Skeletal muscle tissue (tissue), 4 donors: ENCODE results near the gene MARCHF3. TPM values are rescaled to one million over a fixed set of nuclear protein-coding genes. Genes with fewer than 3 reads are reported as not detected.

ENCODE experiments used
- H3K27ac ChIP-seq: one replicate; pipeline ENCODE4 v1.7.0; 2013; ENCODE audit warnings: mild to moderate bottlenecking, low read depth, low read length, inconsistent platforms
- H3K27me3 ChIP-seq, 3 donors: one replicate each; pipeline ENCODE4 v1.7.0; 2013; ENCODE audit warnings: low read length in 3 of 3; ENCODE audit not compliant: control insufficient read depth in 3 of 3, insufficient read depth in 3 of 3
- H3K36me3 ChIP-seq, 3 donors: one replicate each; pipeline ENCODE4 v1.7.0; 2013; ENCODE audit warnings: low read length in 3 of 3; ENCODE audit not compliant: control insufficient read depth in 3 of 3, insufficient read depth in 3 of 3
- H3K4me1 ChIP-seq, 3 donors: one replicate each; pipeline ENCODE4 v1.7.0; 2013; ENCODE audit warnings: low read length in 3 of 3, mild to moderate bottlenecking in 3 of 3; ENCODE audit not compliant: control insufficient read depth in 3 of 3, insufficient read depth in 3 of 3
- H3K4me3 ChIP-seq, 3 donors: one replicate each; pipeline ENCODE4 v1.7.0; 2013; ENCODE audit warnings: low read length in 3 of 3
- H3K9ac ChIP-seq, 3 donors: one replicate each; pipeline ENCODE4 v1.7.0; 2013; ENCODE audit warnings: low read length in 3 of 3, mild to moderate bottlenecking in 3 of 3, moderate library complexity in 2 of 3, low read depth in 1 of 3
- H3K9me3 ChIP-seq, 3 donors: one replicate each; pipeline ENCODE4 v1.7.0; 2013; ENCODE audit warnings: low read length in 3 of 3; ENCODE audit not compliant: control insufficient read depth in 3 of 3
- total RNA-seq: library from RNA; depleted of rRNA; stranded (reverse); fragments of >200 nt; gene quantifications from one replicate; pipeline ENCODE4 v1.2.3, GENCODE V29; 2014
- donor health status: Osteomylitis.

MARCHF3 gene
- total RNA-seq = 18.8 TPM

GRCh38 chr5:127030259-127031146 lies at the start of gene MARCHF3:
Gene MARCHF3 (minus strand): TSS chr5:127030558. CDS start chr5:126918171, 112,387 bp downstream.
- no peaks in the 10 kb centered on the region for H3K27me3 ChIP-seq
- H3K4me3 ChIP-seq = peak within 1 kb of the TSS; percentile 87 to 96 (median 95)
- H3K9ac ChIP-seq = peak within 1 kb of the TSS; percentile 92 to 98 (median 94)
- H3K27ac ChIP-seq = peak within 1 kb of the TSS; percentile 95
- no peaks in the 10 kb centered on the region for H3K9me3 ChIP-seq
- no peaks in the 10 kb centered on the region for H3K36me3 ChIP-seq
- peaks cover 16 to 33% (median 20%) of the 10 kb centered on the region in 3 donors for H3K4me1 ChIP-seq

- H3K36me3 ChIP-seq = no peaks in the 10 kb centered on the region
- H3K27ac ChIP-seq = no peak overlapping the region
- no peaks in the 10 kb centered on the region for H3K9me3 ChIP-seq
- no peaks in the 10 kb centered on the region for H3K27me3 ChIP-seq
- H3K4me3 ChIP-seq = no peak overlapping the region
- no peaks in the 10 kb centered on the region for H3K4me1 ChIP-seq
- no peak overlapping the region for H3K9ac ChIP-seq
Measured at GRCh38 chr5:127079994-127080491, 49.7 kb upstream of the MARCHF3 start.

- Histone ChIP-seq H3K27ac (no peak overlapping the region), H3K27me3 (no peaks in the 10 kb centered on the region), H3K36me3 (no peaks in the 10 kb centered on the region), H3K4me1 (peaks cover 0 to 5% (median 3%) of the 10 kb centered on the region in 3 donors), H3K9ac (no peak overlapping the region), H3K4me3 (no peak overlapping the region), H3K9me3 (no peaks in the 10 kb centered on the region)
Measured at GRCh38 chr5:127077366-127077765, 47.0 kb upstream of the MARCHF3 start.

GRCh38 chr5:127076315-127077129 lies 46.2 kb upstream of the MARCHF3 start:
- H3K36me3 ChIP-seq = no peaks in the 10 kb centered on the region
- H3K4me1 ChIP-seq = peaks cover 0 to 5% (median 3%) of the 10 kb centered on the region in 3 donors
- H3K4me3 ChIP-seq = no peak overlapping the region
- no peak overlapping the region for H3K27ac ChIP-seq
- H3K27me3 ChIP-seq = no peaks in the 10 kb centered on the region
- H3K9me3 ChIP-seq = no peaks in the 10 kb centered on the region
- H3K9ac ChIP-seq = no peak overlapping the region

GRCh38 chr5:127074466-127074865 lies 44.1 kb upstream of the MARCHF3 start:
- Histone ChIP-seq H3K4me1 (peaks cover 0 to 5% (median 3%) of the 10 kb centered on the region in 3 donors), H3K9ac (no peak overlapping the region), H3K4me3 (no peak overlapping the region), H3K27me3 (no peaks in the 10 kb centered on the region), H3K27ac (no peak overlapping the region), H3K9me3 (no peaks in the 10 kb centered on the region), H3K36me3 (peaks cover 0 to 2% (median 0%) of the 10 kb centered on the region in 3 donors)

- H3K36me3 ChIP-seq = peaks cover 0 to 2% (median 0%) of the 10 kb centered on the region in 3 donors
- peak within 1 kb of the TSS; percentile 54 for H3K27ac ChIP-seq
- H3K9me3 ChIP-seq = no peaks in the 10 kb centered on the region
- no peaks in the 10 kb centered on the region for H3K27me3 ChIP-seq
- peak within 1 kb of the TSS; percentile 71 to 83 (median 74) for H3K4me3 ChIP-seq
- peak within 1 kb of the TSS; percentile 71 to 81 (median 74) for H3K9ac ChIP-seq
- H3K4me1 ChIP-seq = peaks cover 3 to 5% (median 3%) of the 10 kb centered on the region in 3 donors
Measured at GRCh38 chr5:127072861-127073846, 42.8 kb upstream of the MARCHF3 start, which contains the start of gene C5orf63. Gene C5orf63 (minus strand): TSS chr5:127073502. CDS start chr5:127058995, 14,507 bp downstream.

- no peaks in the 10 kb centered on the region for H3K9me3 ChIP-seq
- peak overlapping the region; percentile 50 for H3K27ac ChIP-seq
Measured at GRCh38 chr5:127070243-127070642, 39.9 kb upstream of the MARCHF3 start.

GRCh38 chr5:127068493-127069214 lies 38.3 kb upstream of the MARCHF3 start:
- peaks cover 0 to 3% (median under 1%) of the 10 kb centered on the region in 3 donors for H3K4me1 ChIP-seq
- H3K27me3 ChIP-seq = no peaks in the 10 kb centered on the region
- no peaks in the 10 kb centered on the region for H3K9me3 ChIP-seq
- H3K9ac ChIP-seq = no peak overlapping the region
- no peak overlapping the region for H3K27ac ChIP-seq
- no peak overlapping the region for H3K4me3 ChIP-seq
- peaks cover 0 to 2% (median 0%) of the 10 kb centered on the region in 3 donors for H3K36me3 ChIP-seq

More at GRCh38 chr5:127070243-127070642, 39.9 kb upstream of the MARCHF3 start:
- Histone ChIP-seq H3K4me3 (no peak overlapping the region), H3K9ac (no peak overlapping the region), H3K27me3 (no peaks in the 10 kb centered on the region), H3K36me3 (peaks cover 0 to 2% (median 0%) of the 10 kb centered on the region in 3 donors), H3K4me1 (peaks cover 3 to 5% (median 3%) of the 10 kb centered on the region in 3 donors)
